ENCODE data around the gene BCL2A1. TPM values are rescaled to one million over a fixed set of nuclear protein-coding genes. Genes with fewer than 3 reads are reported as not detected.
"Not testable (repeated sequence)": the region's sequence is repeated elsewhere in the genome, so short reads cannot be mapped to it uniquely, and the experiment has no call there.

Gene BCL2A1
- total RNA-seq, 3 donors from 2014 or later: 1.0 to 5.6 (median 1.8) TPM

DNA sequence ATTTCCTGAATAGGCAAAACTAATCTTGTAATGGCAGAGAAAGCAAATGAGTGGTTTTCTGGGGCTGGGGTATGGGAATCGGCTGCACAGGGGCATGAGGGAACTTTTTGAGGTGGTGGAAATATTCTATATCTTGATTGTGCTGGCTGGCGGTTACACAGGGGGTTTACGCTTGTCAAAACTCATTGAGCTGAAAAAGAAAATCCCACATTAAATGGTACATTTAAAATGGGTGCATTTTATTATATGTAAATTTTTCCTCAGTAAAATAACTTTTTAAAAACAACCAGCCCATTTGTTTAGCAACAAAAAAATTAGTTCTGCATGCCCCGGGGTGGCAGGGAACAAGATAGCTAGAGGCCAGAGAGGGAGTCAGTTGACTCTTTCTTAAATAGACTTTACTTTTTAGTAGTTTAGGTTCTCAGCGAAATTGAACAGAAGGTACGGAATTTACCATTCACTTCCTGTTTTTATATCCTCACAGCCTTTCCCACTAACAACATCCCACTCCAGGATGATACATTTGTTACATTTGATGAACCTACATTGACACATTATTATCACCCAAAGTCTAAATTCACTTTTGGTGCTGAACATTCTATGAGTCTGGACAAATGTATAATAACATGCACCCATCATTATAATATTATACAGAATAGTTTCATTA, 41.2 kb upstream of the BCL2A1 start:
- TF ChIP-seq, protein P1, sequence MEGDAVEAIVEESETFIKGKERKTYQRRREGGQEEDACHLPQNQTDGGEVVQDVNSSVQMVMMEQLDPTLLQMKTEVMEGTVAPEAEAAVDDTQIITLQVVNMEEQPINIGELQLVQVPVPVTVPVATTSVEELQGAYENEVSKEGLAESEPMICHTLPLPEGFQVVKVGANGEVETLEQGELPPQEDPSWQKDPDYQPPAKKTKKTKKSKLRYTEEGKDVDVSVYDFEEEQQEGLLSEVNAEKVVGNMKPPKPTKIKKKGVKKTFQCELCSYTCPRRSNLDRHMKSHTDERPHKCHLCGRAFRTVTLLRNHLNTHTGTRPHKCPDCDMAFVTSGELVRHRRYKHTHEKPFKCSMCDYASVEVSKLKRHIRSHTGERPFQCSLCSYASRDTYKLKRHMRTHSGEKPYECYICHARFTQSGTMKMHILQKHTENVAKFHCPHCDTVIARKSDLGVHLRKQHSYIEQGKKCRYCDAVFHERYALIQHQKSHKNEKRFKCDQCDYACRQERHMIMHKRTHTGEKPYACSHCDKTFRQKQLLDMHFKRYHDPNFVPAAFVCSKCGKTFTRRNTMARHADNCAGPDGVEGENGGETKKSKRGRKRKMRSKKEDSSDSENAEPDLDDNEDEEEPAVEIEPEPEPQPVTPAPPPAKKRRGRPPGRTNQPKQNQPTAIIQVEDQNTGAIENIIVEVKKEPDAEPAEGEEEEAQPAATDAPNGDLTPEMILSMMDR (IDR thresholded peaks at IDR 0.05): no peak
- no peaks in the 10 kb centered on the region for H3K36me3 ChIP-seq (ENCODE audit: low read depth)
- intact Hi-C loops (cut with DNase I, micrococcal nuclease): no loop called here
- no peak for DNase-seq
- no peaks in the 10 kb centered on the region for H3K4me1 ChIP-seq (ENCODE audit: low read depth)
- no peak for ATAC-seq
- H3K9me3 ChIP-seq: no peaks in the 10 kb centered on the region
- H3K4me3 ChIP-seq: no peak overlapping the region

DNA sequence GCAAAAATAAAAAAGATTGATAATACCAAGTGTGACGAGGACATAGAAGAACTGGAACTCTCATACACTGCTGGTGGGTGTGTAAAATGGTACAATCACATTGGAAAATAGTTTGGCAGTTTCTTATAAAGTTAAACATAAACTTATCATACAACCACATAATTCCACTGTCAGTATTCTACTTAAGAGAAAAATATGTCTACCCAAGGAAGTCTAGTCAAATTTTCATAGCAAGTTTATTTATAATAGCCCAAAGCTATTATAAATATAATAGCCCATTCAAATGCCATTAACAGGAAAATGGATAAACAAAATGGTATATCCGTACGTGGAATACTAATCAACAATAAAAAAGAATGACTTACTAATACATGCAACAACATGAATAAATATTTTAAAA, 40.6 kb upstream of the BCL2A1 start:
- ATAC-seq: no peak
- Histone ChIP-seq H3K36me3 (ENCODE audit: low read depth) (no peaks in the 10 kb centered on the region), H3K4me3 (no peak overlapping the region), H3K4me1 (ENCODE audit: low read depth) (no peaks in the 10 kb centered on the region), H3K9me3 (no peaks in the 10 kb centered on the region)
- TF ChIP-seq, protein P1 (IDR thresholded peaks at IDR 0.05): no peak
- no peak for DNase-seq
- intact Hi-C loops (cut with DNase I, micrococcal nuclease): no loop called here

- H3K36me3 ChIP-seq (ENCODE audit: low read depth); H3K4me1 ChIP-seq (ENCODE audit: low read depth); H3K9me3 ChIP-seq; intact Hi-C loops (cut with DNase I, micrococcal nuclease); H3K4me3 ChIP-seq; ATAC-seq; DNase-seq: not testable (repeated sequence)
Measured at GRCh38 chr15:80011041-80011523, 40.1 kb upstream of the BCL2A1 start.

- H3K9me3 ChIP-seq: no peaks in the 10 kb centered on the region
- TF ChIP-seq, protein P1 (IDR thresholded peaks at IDR 0.05): no peak
- H3K4me1 ChIP-seq (ENCODE audit: low read depth): no peaks in the 10 kb centered on the region
- no peaks in the 10 kb centered on the region for H3K36me3 ChIP-seq (ENCODE audit: low read depth)
- ATAC-seq (no peak), DNase-seq (no peak)
- intact Hi-C loops (cut with DNase I, micrococcal nuclease): no loop called here
- H3K4me3 ChIP-seq: no peak overlapping the region
Measured at GRCh38 chr15:80010131-80010673, 39.2 kb upstream of the BCL2A1 start.

DNA sequence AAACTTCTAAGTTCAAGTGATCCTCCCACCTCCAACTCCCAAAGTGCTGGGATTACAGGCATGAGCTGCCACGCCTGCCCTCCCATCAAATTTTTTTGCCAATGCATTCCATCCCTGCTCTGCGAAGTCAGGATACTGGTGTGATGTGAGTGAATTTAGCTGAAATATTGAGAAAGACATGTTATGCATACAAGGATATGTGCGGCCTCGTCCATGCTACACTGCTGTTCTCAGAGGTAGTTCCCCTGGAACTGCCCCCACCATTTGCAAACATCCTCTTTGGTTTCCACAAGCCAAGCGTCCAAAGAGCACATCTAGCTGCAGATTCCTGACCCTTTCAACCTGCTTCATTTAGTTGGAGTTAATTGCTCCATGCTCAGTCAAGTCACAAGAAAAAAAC, 36.5 kb upstream of the BCL2A1 start:
- H3K9me3 ChIP-seq: no peaks in the 10 kb centered on the region
- TF ChIP-seq, protein P1 (IDR thresholded peaks at IDR 0.05): no peak
- H3K36me3 ChIP-seq (ENCODE audit: low read depth): no peaks in the 10 kb centered on the region
- H3K4me1 ChIP-seq (ENCODE audit: low read depth): no peaks in the 10 kb centered on the region
- intact Hi-C loops (cut with DNase I, micrococcal nuclease): no loop called here
- no peak for ATAC-seq
- DNase-seq: no peak
- no peak overlapping the region for H3K4me3 ChIP-seq

- no peak for DNase-seq
- no peaks in the 10 kb centered on the region for H3K36me3 ChIP-seq (ENCODE audit: low read depth)
- no peak for ATAC-seq
- TF ChIP-seq, protein P1 (IDR thresholded peaks at IDR 0.05): no peak
- no peak overlapping the region for H3K4me3 ChIP-seq
- H3K9me3 ChIP-seq: no peaks in the 10 kb centered on the region
- intact Hi-C loops (cut with DNase I, micrococcal nuclease): no loop called here
- no peaks in the 10 kb centered on the region for H3K4me1 ChIP-seq (ENCODE audit: low read depth)
Measured at GRCh38 chr15:80006946-80007345, 36.0 kb upstream of the BCL2A1 start.
